Measurements from ENCODE around the gene HDAC4. TPM values are rescaled to one million over a fixed set of nuclear protein-coding genes. Genes with fewer than 3 reads are reported as not detected.

HDAC4 gene
- total RNA-seq, 2 donors from 2014 or later, result 8.1 to 20.1 TPM

DNA sequence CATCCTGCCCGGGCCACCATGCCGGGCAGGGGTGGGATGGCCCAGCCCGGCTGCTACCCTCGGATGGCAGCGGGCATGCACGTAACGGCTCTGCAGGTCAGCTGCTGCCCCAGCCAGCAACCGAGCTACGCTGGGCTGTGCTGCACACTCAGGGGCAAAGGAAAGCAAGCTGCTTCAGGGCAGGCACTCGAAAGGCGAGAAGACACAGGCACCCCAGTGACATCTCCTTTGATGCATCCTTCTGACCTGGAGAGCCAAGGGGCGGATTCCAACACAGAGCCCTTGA is 8.8 kb downstream of the HDAC4 start:
- H3K27ac ChIP-seq, result no peak overlapping the region
- no peaks in the 10 kb centered on the region for H3K36me3 ChIP-seq
- H3K4me1 ChIP-seq, result peaks cover 0 to 29% of the 10 kb centered on the region in 2 donors
- H3K4me3 ChIP-seq, result no peak overlapping the region
- DNase-seq (ENCODE audit: low spot score), result no peak
- H3K27me3 ChIP-seq, result no peaks in the 10 kb centered on the region
- TF ChIP-seq, protein P1, sequence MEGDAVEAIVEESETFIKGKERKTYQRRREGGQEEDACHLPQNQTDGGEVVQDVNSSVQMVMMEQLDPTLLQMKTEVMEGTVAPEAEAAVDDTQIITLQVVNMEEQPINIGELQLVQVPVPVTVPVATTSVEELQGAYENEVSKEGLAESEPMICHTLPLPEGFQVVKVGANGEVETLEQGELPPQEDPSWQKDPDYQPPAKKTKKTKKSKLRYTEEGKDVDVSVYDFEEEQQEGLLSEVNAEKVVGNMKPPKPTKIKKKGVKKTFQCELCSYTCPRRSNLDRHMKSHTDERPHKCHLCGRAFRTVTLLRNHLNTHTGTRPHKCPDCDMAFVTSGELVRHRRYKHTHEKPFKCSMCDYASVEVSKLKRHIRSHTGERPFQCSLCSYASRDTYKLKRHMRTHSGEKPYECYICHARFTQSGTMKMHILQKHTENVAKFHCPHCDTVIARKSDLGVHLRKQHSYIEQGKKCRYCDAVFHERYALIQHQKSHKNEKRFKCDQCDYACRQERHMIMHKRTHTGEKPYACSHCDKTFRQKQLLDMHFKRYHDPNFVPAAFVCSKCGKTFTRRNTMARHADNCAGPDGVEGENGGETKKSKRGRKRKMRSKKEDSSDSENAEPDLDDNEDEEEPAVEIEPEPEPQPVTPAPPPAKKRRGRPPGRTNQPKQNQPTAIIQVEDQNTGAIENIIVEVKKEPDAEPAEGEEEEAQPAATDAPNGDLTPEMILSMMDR (IDR thresholded peaks at IDR 0.05), result no peak
- H3K9me3 ChIP-seq, result no peaks in the 10 kb centered on the region

DNA sequence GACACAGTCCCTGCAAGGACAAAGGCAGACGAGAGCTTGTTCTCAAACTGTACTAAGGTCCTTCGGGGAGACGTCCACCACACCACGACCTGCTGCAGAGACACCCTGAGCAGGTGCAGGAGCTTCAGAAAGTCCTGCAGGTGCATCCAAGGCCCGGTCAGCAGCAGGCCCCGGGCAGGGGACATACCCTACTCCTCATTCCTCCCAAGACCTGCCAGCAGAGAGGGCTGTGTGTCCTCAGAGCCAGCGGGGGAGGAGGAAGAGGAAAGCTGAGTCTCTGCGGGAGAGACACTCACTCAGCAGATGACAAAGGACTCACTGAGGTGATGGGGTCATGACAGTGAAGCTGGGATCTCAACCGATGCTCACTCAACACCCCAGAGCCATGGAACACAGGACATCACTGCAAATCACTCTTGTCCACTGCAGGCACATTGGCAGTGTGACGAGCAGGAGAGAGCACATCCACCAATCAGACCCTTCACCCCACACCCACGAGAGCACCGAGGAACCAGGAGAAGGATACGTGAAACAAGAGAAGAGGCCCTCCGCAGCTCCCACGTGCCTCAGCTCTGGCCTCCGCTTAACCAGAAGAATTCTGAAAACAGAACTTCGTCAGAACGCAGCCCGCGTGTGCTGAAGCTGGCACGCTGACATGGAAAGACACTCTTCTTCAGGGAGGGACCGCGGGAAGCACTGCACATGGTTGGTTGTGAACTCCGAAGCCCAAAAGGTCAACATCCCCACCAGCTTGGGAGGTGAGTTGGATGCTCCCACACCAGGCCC is 9.3 kb downstream of the HDAC4 start:
- peaks cover 0 to 24% of the 10 kb centered on the region in 2 donors for H3K4me1 ChIP-seq

DNA sequence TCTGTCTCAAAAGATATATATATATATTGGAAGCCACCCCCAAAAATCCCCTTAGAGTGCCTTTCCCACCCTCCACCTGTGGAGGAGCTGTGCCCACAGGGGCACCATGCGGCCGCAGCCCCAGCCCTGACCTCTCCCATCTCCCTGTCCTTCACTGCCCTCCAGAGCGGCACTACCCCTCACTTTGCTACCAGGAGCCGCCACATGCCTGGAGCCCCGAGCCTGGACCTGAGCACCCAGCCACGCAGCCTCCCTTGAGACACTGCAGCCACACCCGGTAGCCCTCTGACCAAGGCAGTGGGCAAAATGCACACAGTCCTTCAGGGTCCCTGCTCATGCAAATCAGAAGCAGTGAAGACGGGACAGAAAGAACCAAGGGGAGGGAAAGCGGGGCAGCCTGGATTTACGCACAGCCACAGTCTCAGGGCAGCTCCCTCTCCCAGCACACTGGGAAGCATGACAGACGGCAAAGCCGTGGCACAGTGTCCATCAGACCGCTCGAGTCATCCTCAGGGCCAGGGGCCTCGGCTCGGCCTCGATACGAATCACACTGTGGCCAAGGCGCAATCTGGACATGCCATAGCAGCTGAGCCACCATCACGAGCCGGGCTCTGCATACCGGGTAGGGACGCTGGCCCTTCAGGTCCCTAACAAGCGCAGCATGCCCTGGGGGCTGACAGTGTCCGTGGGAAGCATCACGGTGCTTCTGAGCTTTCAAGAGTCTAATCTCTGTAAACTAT is 10.1 kb downstream of the HDAC4 start:
- H3K4me3 ChIP-seq, result no peak overlapping the region
- no peaks in the 10 kb centered on the region for H3K9me3 ChIP-seq
- DNase-seq (ENCODE audit: low spot score), result no peak
- H3K36me3 ChIP-seq, result no peaks in the 10 kb centered on the region
- TF ChIP-seq, protein P1 (IDR thresholded peaks at IDR 0.05), result no peak
- H3K4me1 ChIP-seq, result peaks cover 0 to 24% of the 10 kb centered on the region in 2 donors
- H3K27me3 ChIP-seq, result no peaks in the 10 kb centered on the region
- no peak overlapping the region for H3K27ac ChIP-seq

More for the DNA sequence above, 9.3 kb downstream of the HDAC4 start:
- TF ChIP-seq, protein P1 (IDR thresholded peaks at IDR 0.05), result no peak
- no peak for DNase-seq (ENCODE audit: low spot score)
- H3K9me3 ChIP-seq, result no peaks in the 10 kb centered on the region
- H3K27me3 ChIP-seq, result no peaks in the 10 kb centered on the region
- no peak overlapping the region for H3K4me3 ChIP-seq
- H3K27ac ChIP-seq, result no peak overlapping the region
- no peaks in the 10 kb centered on the region for H3K36me3 ChIP-seq

DNA sequence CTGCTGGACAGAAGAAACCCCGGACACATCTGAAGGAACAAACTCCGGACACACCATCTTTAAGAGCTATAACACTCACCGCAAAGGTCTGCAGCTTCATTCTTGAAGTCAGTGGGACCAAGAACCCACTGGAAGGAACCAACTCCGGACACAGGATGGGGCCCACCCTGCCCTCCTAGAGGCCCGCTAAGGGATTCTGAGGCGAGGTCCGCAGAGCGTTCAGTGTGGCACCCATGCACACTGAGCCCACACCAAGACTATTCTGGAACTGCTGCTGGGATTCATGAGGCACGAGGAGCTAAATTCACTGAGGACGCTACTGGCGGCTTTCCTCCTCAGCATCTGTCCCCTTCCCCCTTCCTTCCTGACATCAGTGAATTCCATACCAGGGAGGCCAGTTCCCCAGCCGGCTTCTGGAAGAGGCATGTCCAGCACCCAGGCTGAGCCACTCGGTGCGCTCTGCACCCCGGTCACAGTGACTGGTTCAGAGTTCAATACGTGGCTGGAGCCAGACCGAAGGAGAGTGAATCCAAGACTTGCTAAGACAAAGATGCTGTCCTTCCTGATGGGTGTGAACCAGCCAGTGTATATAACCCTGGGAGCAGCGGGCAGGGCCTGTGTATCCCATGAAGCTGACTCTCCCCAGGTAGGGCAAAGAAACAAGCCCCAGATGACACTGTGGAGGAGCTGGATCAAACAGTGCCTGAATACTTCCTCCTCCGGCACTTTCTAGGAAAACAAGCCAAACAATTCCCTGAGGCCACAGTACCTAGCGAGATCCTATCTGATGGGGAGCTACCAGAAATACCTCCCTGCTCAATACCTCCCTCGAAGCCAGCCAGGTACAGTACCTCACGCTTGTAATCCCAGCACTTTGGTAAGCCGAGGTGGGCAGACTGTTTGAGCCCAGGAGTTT is 11.1 kb downstream of the HDAC4 start:
- Histone ChIP-seq H3K27ac (no peak overlapping the region), H3K9me3 (no peaks in the 10 kb centered on the region), H3K36me3 (no peaks in the 10 kb centered on the region), H3K4me1 (peaks cover 0 to 24% of the 10 kb centered on the region in 2 donors), H3K27me3 (no peaks in the 10 kb centered on the region), H3K4me3 (no peak overlapping the region)
- TF ChIP-seq, protein P1 (IDR thresholded peaks at IDR 0.05), result no peak
- DNase-seq (ENCODE audit: low spot score), result no peak

DNA sequence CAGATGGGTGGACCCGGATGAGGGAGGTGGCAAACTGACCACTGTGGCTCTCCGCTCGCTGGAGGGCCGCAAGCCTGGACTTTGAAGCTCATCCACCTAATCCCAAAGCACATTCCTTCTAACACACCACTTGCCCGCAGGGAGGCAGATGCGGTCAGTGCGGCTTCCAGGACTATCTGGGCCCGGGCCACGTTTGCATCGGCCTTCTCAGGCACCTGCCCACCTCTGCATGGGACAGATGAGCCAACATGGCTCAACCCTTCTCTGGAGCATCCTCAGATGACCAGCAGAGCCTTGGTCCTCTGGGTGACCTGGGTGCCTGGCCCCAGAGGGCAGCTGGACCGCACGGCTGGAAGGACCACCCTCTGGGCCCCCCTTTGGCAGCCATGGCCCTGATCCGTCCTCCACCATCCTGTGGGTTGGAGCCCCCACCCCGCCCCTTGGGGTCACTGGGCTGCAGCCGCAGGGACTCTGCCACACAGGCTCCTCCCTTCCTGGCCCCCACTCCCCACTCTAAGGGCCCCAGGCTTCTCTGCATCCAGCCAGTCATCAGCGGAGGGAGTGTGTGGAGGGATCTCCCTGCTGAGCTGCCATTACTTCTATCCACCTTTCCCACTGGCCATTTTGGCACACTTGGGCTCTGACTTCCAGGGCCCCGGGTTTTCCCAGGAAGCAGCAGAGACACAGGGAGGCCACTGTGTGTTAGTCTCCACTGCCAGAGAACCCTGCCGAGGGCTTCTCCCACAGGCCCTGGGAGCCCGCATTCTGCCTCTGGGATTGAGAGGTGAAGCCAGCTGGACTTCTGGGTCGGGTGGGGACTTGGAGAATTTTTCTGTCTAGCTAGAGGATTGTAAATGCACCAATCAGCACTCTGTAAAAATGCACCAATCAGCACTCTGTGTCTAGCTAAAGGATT is 12.3 kb downstream of the HDAC4 start:
- no peak for DNase-seq (ENCODE audit: low spot score)
- H3K36me3 ChIP-seq, result no peaks in the 10 kb centered on the region
- H3K9me3 ChIP-seq, result no peaks in the 10 kb centered on the region
- no peak overlapping the region for H3K4me3 ChIP-seq
- TF ChIP-seq, protein P1 (IDR thresholded peaks at IDR 0.05), result no peak
- peaks cover 0 to 12% of the 10 kb centered on the region in 2 donors for H3K4me1 ChIP-seq
- H3K27ac ChIP-seq, result no peak overlapping the region
- H3K27me3 ChIP-seq, result no peaks in the 10 kb centered on the region

Data from right atrium auricular region (tissue), 2 donors.